Endothelial cell (in vitro differentiated cells): ENCODE measurements around the gene RADX. TPM values are rescaled to one million over a fixed set of nuclear protein-coding genes. Genes with fewer than 3 reads are reported as not detected.
A peak's percentile ranks its signal among the peaks of the same experiment; 100 is the strongest.

Source experiments
- DNase-seq: peaks from one replicate; pipeline ENCODE4 v3.0.0; 2021; ENCODE audit warnings: low spot score
- H3K27ac Mint-ChIP-seq: one replicate; pipeline ENCODE4 v1.8.0; 2021; ENCODE audit warnings: mixed read lengths, inconsistent platforms; ENCODE audit not compliant: unreplicated experiment
- H3K27me3 Mint-ChIP-seq: one replicate; pipeline ENCODE4 v1.8.0; 2021; ENCODE audit warnings: mild to moderate bottlenecking, moderate library complexity, mixed read lengths, inconsistent platforms; ENCODE audit not compliant: unreplicated experiment
- H3K36me3 Mint-ChIP-seq: one replicate; pipeline ENCODE4 v1.8.0; 2021; ENCODE audit warnings: mild to moderate bottlenecking, low read depth, mixed read lengths, inconsistent platforms; ENCODE audit not compliant: unreplicated experiment
- H3K4me1 Mint-ChIP-seq: one replicate; pipeline ENCODE4 v1.8.0; 2021; ENCODE audit warnings: mild to moderate bottlenecking, mixed read lengths, inconsistent platforms; ENCODE audit not compliant: unreplicated experiment
- H3K4me3 Mint-ChIP-seq: one replicate; pipeline ENCODE4 v1.8.0; 2021; ENCODE audit warnings: mild to moderate bottlenecking, mixed read lengths, inconsistent platforms; ENCODE audit not compliant: unreplicated experiment
- H3K9me3 Mint-ChIP-seq: one replicate; pipeline ENCODE4 v1.8.0; 2021; ENCODE audit warnings: mixed read lengths, inconsistent platforms; ENCODE audit not compliant: unreplicated experiment
- long read RNA-seq: library from polyadenylated mRNA; unstranded; transcript quantifications from one replicate; pipeline ENCODE4 v2.0.0, GENCODE V29; 2020; ENCODE audit not compliant: unreplicated experiment
- total RNA-seq: library from RNA; stranded (reverse); fragmentation: NEBNext Ultra II Directional; extraction: Animal tissue kit (Norgen Biotek cat#: 25700); gene quantifications from one replicate; pipeline ENCODE4 v1.2.1, GENCODE V29; 2021; ENCODE audit not compliant: unreplicated experiment
- TF ChIP-seq, protein P1 (sequence below): fragments of 200-600 bp; sonication (generic); IDR thresholded peaks from one replicate; pipeline ENCODE4 v1.5.0; 2021; ENCODE audit warnings: antibody characterized with exemption; ENCODE audit not compliant: unreplicated experiment

The RADX gene, protein sequence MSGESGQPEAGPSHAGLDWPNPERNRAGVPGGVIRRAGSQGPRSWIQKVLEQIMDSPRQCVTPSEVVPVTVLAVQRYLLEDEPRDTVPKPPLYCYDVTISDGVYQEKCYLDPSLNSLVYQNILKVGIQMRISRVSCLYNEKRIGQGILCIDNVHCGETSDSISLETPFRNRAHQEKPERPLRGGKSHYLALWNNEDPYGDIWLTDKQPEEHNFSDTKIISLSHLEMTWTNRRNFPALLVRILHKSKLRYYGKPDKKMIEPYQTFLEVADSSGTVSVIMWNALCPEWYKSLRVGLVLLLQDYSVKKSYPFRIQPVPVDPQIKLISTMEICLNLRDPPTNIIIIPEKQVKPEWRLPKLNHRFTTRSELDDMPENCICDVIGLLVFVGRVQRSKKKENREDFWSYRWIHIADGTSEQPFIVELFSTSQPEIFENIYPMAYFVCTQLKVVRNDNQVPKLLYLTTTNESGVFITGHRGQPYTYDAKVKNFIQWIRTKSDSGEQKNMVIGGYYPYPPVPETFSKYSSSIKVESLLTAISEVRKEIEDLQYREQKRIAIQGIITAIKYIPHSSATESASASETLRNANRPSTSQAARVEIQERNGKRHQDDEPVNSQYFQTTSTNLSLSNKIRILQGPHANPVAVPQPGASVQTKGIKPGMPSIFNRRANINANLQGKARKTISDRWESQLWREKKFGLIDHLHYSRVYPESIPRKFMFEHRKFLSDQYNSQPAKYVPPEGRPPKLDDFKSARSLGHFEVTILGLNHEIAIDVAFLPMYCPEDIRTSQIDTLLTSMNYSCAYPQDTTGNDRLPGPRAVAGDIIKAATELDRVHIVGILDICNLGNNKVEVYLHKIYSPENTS
- 3.1 TPM for total RNA-seq
- long read RNA-seq: 0 reads

DNA sequence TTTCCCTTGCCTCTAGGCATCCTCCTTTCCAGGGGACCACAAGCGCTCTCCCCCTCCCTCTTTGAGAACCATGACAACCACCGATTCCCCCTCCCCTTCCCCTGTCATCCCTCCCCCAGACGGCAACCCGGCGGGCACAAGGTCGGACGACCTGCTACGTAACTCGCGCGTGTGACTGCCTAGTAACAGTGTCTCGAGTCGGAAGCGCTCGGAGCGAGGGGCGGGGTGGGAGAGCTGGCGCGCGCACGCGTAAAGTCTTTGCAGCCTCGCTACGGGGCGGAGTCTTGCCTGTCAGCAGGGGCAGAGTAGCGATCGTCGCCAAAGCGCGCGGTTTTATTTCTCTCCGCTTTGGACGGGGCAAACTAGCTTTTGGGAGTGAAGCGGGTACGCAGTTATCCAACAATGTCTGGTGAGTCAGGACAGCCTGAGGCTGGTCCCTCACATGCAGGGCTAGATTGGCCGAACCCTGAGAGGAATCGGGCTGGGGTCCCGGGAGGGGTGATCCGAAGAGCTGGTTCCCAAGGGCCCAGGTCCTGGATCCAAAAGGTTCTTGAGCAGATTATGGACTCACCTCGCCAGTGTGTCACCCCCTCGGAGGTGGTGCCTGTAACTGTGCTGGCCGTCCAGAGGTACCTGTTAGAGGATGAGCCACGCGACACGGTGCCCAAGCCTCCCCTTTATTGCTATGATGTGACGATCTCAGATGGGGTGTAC lies at the start of gene RADX:
TSS of gene RADX (plus strand) at position 300 of the 714 bp plus-strand sequence. CDS start at position 403, 103 bp downstream.
- Mint-ChIP-seq H3K36me3 (no peaks in the 10 kb centered on the region), H3K9me3 (no peaks in the 10 kb centered on the region), H3K27ac (no peak within 1 kb of the TSS), H3K4me3 (peak within 1 kb of the TSS; percentile 90), H3K27me3 (peaks cover 1% of the 10 kb centered on the region), H3K4me1 (peaks cover 6% of the 10 kb centered on the region)
- TF ChIP-seq, protein P1, sequence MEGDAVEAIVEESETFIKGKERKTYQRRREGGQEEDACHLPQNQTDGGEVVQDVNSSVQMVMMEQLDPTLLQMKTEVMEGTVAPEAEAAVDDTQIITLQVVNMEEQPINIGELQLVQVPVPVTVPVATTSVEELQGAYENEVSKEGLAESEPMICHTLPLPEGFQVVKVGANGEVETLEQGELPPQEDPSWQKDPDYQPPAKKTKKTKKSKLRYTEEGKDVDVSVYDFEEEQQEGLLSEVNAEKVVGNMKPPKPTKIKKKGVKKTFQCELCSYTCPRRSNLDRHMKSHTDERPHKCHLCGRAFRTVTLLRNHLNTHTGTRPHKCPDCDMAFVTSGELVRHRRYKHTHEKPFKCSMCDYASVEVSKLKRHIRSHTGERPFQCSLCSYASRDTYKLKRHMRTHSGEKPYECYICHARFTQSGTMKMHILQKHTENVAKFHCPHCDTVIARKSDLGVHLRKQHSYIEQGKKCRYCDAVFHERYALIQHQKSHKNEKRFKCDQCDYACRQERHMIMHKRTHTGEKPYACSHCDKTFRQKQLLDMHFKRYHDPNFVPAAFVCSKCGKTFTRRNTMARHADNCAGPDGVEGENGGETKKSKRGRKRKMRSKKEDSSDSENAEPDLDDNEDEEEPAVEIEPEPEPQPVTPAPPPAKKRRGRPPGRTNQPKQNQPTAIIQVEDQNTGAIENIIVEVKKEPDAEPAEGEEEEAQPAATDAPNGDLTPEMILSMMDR: no peak
- peak; percentile 74 for DNase-seq

DNA sequence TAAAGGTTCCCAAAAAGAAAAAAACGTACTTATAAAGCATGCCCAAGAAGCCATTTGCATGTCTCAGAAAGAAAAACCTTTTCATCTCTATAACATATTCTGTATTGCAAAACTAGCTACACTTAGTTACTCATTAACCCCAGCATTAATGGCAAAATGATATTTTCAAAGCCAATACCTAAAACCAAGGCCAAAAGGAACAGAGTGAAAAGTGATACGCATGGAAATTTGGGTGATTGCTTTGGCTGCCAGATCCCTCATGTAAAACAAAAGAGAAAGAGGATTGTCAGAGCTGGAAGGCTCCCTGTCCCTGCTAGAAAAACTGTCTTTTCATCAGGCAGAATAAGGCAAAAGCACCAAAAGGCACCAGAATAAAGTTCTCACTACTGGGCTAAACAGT lies 46.8 kb upstream of the RADX start:
- DNase-seq: no peak
- no peak overlapping the region for H3K27ac Mint-ChIP-seq
- no peak overlapping the region for H3K4me3 Mint-ChIP-seq
- no peaks in the 10 kb centered on the region for H3K36me3 Mint-ChIP-seq
- TF ChIP-seq, protein P1: no peak
- H3K4me1 Mint-ChIP-seq: no peaks in the 10 kb centered on the region
- H3K27me3 Mint-ChIP-seq: peaks cover 2% of the 10 kb centered on the region
- H3K9me3 Mint-ChIP-seq: no peaks in the 10 kb centered on the region

DNA sequence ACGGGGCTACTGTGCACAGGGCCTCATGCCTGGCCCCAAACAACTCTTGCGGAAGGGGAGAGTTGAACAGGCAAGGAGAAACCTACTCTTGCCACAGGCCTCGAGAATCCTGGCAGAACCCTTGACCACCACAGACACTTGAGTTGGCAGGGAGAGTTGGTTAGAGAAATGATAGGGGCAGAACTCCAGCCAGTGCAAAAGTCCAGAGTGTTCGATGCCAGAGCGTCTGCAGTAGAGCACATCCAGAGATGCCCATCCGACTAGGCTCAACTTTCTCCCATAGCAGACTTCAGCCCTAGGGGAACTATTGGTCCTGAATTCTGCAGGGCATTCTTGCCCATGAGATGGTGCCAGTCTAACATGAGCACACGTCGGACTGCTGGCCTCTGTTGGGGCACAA lies 45.4 kb upstream of the RADX start:
- H3K27ac Mint-ChIP-seq: no peak overlapping the region
- H3K27me3 Mint-ChIP-seq: peaks cover 2% of the 10 kb centered on the region
- H3K4me1 Mint-ChIP-seq: no peaks in the 10 kb centered on the region
- TF ChIP-seq, protein P1: no peak
- no peak for DNase-seq
- no peaks in the 10 kb centered on the region for H3K9me3 Mint-ChIP-seq
- H3K4me3 Mint-ChIP-seq: no peak overlapping the region
- no peaks in the 10 kb centered on the region for H3K36me3 Mint-ChIP-seq

DNA sequence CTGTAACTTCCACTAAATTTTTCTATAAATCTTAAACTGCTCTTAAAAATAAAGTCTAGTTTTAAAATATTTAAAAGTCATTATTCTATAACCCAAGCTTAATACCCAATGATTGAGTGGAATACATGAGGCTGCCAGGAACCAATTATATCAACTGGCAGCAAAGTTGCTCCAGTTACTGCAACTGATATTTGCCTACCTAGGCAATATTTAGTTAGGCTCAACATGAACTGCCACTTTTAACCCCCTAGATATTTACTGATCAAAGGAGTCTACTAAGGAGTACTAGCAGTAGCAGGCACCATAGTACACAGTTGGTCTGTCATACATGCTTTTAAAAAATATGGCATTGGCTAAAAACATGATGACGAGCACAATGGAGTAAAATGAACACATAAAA lies 29.9 kb upstream of the RADX start:
- H3K9me3 Mint-ChIP-seq: no peaks in the 10 kb centered on the region
- H3K4me1 Mint-ChIP-seq: no peaks in the 10 kb centered on the region
- no peak overlapping the region for H3K4me3 Mint-ChIP-seq
- H3K27ac Mint-ChIP-seq: no peak overlapping the region
- no peak for DNase-seq
- TF ChIP-seq, protein P1: no peak
- H3K36me3 Mint-ChIP-seq: no peaks in the 10 kb centered on the region
- H3K27me3 Mint-ChIP-seq: no peaks in the 10 kb centered on the region
